Measurements from ENCODE around the gene SCGB1A1.

Gene SCGB1A1, protein sequence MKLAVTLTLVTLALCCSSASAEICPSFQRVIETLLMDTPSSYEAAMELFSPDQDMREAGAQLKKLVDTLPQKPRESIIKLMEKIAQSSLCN

DNA sequence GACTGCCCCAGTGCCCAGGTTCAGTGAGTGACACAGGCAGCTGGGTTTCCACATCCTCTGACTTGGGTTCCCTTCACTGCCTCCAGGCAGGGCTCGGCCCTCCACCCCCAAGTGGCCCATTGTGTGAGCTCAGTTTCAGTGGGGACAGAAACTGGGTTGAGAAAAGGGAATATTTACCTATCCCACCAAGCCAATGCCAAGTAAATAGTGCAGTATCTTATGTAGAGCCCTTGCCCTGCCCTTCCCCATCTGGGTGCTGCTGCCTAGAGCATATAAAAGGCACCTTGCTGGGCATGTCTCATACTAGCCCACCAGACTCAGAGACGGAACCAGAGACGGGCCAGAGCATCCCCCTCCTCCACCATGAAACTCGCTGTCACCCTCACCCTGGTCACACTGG lies at the start of gene SCGB1A1:
TSS of gene SCGB1A1 (plus strand) at position 301 of the 400 bp plus-strand sequence. CDS start at position 364, 63 bp downstream.
- TF ChIP-seq, protein P1, sequence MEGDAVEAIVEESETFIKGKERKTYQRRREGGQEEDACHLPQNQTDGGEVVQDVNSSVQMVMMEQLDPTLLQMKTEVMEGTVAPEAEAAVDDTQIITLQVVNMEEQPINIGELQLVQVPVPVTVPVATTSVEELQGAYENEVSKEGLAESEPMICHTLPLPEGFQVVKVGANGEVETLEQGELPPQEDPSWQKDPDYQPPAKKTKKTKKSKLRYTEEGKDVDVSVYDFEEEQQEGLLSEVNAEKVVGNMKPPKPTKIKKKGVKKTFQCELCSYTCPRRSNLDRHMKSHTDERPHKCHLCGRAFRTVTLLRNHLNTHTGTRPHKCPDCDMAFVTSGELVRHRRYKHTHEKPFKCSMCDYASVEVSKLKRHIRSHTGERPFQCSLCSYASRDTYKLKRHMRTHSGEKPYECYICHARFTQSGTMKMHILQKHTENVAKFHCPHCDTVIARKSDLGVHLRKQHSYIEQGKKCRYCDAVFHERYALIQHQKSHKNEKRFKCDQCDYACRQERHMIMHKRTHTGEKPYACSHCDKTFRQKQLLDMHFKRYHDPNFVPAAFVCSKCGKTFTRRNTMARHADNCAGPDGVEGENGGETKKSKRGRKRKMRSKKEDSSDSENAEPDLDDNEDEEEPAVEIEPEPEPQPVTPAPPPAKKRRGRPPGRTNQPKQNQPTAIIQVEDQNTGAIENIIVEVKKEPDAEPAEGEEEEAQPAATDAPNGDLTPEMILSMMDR (IDR thresholded peaks at IDR 0.05; ENCODE audit: insufficient read depth, low read length, poor library complexity, severe bottlenecking) = no peak
- TF ChIP-seq EZH2phosphoT487 (conservative IDR thresholded peaks at IDR 0.05; ENCODE audit: low read length) = no peak
- H3K27ac ChIP-seq (ENCODE audit: low read depth, low read length) = no peak within 1 kb of the TSS
- H4K20me1 ChIP-seq (ENCODE audit: low read depth, low read length) = no peaks in the 10 kb centered on the region

DNA sequence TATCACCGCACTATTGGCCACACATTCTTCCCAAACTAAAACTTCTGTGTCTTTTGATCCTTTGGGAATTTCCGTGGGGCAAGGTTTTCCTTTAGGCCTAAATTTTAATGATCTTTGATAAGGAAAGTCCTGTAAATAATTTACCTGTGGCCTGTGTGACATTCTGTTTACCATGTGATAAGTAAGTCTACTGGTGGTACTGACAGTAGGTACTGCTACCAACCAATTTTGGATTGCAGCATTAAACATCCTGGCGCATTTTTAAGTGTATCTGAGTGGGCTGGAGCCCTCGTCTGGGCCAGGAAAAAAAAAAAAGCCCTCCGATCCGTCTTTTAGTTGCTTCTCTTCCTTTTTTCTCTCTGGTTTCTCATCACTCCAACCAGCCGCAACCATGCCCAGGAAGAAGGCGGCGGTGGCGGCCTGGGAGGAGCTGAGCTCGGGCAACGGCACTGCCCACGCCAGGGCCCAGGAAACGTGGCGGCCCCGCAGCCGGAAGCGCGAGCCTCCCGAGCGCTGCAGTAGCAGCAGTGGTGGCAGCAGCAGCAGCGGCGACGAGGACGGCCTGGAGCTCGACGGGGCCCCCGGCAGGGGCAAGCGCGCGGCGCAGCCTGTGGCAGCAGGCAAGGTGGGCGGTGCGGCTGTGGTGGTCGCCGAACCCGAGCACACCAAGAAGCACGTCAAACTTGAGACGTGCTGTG lies 47.9 kb upstream of the SCGB1A1 start:
- Histone ChIP-seq H3K36me3 (ENCODE audit: low read length) (no peaks in the 10 kb centered on the region), H3K27ac (ENCODE audit: low read depth, low read length) (no peak overlapping the region), H3K4me3 (ENCODE audit: insufficient read depth, low read length, poor library complexity, severe bottlenecking) (no peak overlapping the region), H3K4me2 (ENCODE audit: low read depth, low read length, poor library complexity, severe bottlenecking) (no peak overlapping the region), H3K9me3 (ENCODE audit: insufficient read depth, low read length) (no peaks in the 10 kb centered on the region), H3K27me3 (ENCODE audit: low read length) (no peaks in the 10 kb centered on the region), H3K9ac (ENCODE audit: low read length) (no peak overlapping the region), H3K9me2 (replicated peaks; ENCODE audit: insufficient read depth, low read length) (no peaks in the 10 kb centered on the region), H3F3A (ENCODE audit: insufficient read depth) (no peaks in the 10 kb centered on the region), H3K79me2 (ENCODE audit: insufficient read depth, low read length) (no peaks in the 10 kb centered on the region), H2AFZ (ENCODE audit: low read depth, low read length, severe bottlenecking) (no peak overlapping the region), H4K20me1 (ENCODE audit: low read depth, low read length) (no peaks in the 10 kb centered on the region)
- TF ChIP-seq, protein P1 (IDR thresholded peaks at IDR 0.05; ENCODE audit: insufficient read depth, low read length, poor library complexity, severe bottlenecking) = no peak
- no peak for TF ChIP-seq EZH2phosphoT487 (conservative IDR thresholded peaks at IDR 0.05; ENCODE audit: low read length)

More for the DNA sequence above, at the start of gene SCGB1A1:
- no peaks in the 10 kb centered on the region for H3K79me2 ChIP-seq (ENCODE audit: insufficient read depth, low read length)
- H3K27me3 ChIP-seq (ENCODE audit: low read length) = no peaks in the 10 kb centered on the region
- no peak within 1 kb of the TSS for H3K4me3 ChIP-seq (ENCODE audit: insufficient read depth, low read length, poor library complexity, severe bottlenecking)
- no peaks in the 10 kb centered on the region for H3K9me2 ChIP-seq (replicated peaks; ENCODE audit: insufficient read depth, low read length)
- no peaks in the 10 kb centered on the region for H3K36me3 ChIP-seq (ENCODE audit: low read length)
- no peaks in the 10 kb centered on the region for H3K9me3 ChIP-seq (ENCODE audit: insufficient read depth, low read length)
- no peaks in the 10 kb centered on the region for H3F3A ChIP-seq (ENCODE audit: insufficient read depth)
- no peak within 1 kb of the TSS for H3K4me2 ChIP-seq (ENCODE audit: low read depth, low read length, poor library complexity, severe bottlenecking)
- no peak within 1 kb of the TSS for H2AFZ ChIP-seq (ENCODE audit: low read depth, low read length, severe bottlenecking)
- H3K9ac ChIP-seq (ENCODE audit: low read length) = no peak within 1 kb of the TSS

DNA sequence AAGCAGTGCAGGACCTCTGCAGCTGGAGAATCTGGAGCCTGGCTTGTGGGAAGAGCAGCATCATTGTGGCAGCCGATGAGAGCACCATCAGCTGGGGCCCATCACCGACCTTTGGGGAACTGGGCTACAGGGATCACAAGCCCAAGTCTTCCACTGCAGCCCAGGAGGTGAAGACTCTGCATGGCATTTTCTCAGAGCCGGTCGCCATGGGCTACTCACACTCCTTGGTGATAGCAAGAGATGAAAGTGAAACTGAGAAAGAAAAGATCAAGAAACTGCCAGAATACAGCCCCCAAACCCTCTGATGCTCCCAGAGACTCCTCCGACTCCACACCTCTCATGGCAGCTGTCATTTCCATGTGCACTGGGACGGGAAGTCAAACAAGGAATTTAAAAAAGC lies 46.0 kb upstream of the SCGB1A1 start:
- H2AFZ ChIP-seq (ENCODE audit: low read depth, low read length, severe bottlenecking) = no peak overlapping the region
- no peak overlapping the region for H3K27ac ChIP-seq (ENCODE audit: low read depth, low read length)
- no peak overlapping the region for H3K4me3 ChIP-seq (ENCODE audit: insufficient read depth, low read length, poor library complexity, severe bottlenecking)
- no peaks in the 10 kb centered on the region for H3K36me3 ChIP-seq (ENCODE audit: low read length)
- no peaks in the 10 kb centered on the region for H3F3A ChIP-seq (ENCODE audit: insufficient read depth)
- H3K9ac ChIP-seq (ENCODE audit: low read length) = no peak overlapping the region
- H3K4me2 ChIP-seq (ENCODE audit: low read depth, low read length, poor library complexity, severe bottlenecking) = no peak overlapping the region
- no peaks in the 10 kb centered on the region for H3K27me3 ChIP-seq (ENCODE audit: low read length)
- no peaks in the 10 kb centered on the region for H3K9me3 ChIP-seq (ENCODE audit: insufficient read depth, low read length)
- H3K79me2 ChIP-seq (ENCODE audit: insufficient read depth, low read length) = no peaks in the 10 kb centered on the region
- H3K9me2 ChIP-seq (replicated peaks; ENCODE audit: insufficient read depth, low read length) = no peaks in the 10 kb centered on the region
- no peaks in the 10 kb centered on the region for H4K20me1 ChIP-seq (ENCODE audit: low read depth, low read length)
- TF ChIP-seq EZH2phosphoT487 (conservative IDR thresholded peaks at IDR 0.05; ENCODE audit: low read length) = no peak
- TF ChIP-seq, protein P1 (IDR thresholded peaks at IDR 0.05; ENCODE audit: insufficient read depth, low read length, poor library complexity, severe bottlenecking) = no peak
